Measurements from ENCODE around the gene CS.

DNA sequence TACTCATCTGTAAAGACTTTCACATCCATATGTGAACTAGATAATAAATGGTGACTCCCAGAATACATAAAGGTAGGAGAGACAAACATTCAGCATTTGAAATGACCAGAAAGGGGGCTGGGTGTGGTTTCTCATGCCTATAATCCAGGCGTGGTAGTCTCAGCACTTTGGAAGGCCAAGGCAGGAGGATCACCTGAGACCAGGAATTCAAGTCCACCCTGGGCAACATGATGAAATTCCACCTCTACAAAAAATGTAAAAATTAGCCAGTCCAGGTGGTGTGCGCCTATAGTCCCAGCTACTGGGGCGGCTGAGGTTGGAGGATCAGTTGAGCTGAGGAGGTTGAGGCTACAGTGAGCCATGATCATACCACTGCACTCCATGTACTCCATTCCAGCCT is 4.1 kb upstream of the CS start:
- TF ChIP-seq, protein P1, sequence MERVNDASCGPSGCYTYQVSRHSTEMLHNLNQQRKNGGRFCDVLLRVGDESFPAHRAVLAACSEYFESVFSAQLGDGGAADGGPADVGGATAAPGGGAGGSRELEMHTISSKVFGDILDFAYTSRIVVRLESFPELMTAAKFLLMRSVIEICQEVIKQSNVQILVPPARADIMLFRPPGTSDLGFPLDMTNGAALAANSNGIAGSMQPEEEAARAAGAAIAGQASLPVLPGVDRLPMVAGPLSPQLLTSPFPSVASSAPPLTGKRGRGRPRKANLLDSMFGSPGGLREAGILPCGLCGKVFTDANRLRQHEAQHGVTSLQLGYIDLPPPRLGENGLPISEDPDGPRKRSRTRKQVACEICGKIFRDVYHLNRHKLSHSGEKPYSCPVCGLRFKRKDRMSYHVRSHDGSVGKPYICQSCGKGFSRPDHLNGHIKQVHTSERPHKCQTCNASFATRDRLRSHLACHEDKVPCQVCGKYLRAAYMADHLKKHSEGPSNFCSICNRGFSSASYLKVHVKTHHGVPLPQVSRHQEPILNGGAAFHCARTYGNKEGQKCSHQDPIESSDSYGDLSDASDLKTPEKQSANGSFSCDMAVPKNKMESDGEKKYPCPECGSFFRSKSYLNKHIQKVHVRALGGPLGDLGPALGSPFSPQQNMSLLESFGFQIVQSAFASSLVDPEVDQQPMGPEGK (CRISPR knock-in tag; IDR thresholded peaks at IDR 0.05; ENCODE audit: borderline replicate concordance), result no peak
- TF ChIP-seq ZC3H10 (CRISPR knock-in tag; IDR thresholded peaks at IDR 0.05), result no peak
- TF ChIP-seq PPARA (CRISPR knock-in tag; IDR thresholded peaks at IDR 0.05; ENCODE audit: borderline replicate concordance), result no peak
- no peak for TF ChIP-seq ARNTL (CRISPR knock-in tag; IDR thresholded peaks at IDR 0.05; ENCODE audit: borderline replicate concordance, low read depth)
- no peak for TF ChIP-seq RARB (CRISPR knock-in tag; IDR thresholded peaks at IDR 0.05)
- TF ChIP-seq TOX (CRISPR knock-in tag; IDR thresholded peaks at IDR 0.05; ENCODE audit: borderline replicate concordance), result no peak

Measured in SK-N-SH treated with all-trans-retinoic acid at 6 μM for 48 hours (cell line).